ENCODE measurements around the gene ATOH8. TPM values are rescaled to one million over a fixed set of nuclear protein-coding genes. Genes with fewer than 3 reads are reported as not detected.

Gene ATOH8
- total RNA-seq, 1 experiment from 2014 or later, result 0.20 TPM

DNA sequence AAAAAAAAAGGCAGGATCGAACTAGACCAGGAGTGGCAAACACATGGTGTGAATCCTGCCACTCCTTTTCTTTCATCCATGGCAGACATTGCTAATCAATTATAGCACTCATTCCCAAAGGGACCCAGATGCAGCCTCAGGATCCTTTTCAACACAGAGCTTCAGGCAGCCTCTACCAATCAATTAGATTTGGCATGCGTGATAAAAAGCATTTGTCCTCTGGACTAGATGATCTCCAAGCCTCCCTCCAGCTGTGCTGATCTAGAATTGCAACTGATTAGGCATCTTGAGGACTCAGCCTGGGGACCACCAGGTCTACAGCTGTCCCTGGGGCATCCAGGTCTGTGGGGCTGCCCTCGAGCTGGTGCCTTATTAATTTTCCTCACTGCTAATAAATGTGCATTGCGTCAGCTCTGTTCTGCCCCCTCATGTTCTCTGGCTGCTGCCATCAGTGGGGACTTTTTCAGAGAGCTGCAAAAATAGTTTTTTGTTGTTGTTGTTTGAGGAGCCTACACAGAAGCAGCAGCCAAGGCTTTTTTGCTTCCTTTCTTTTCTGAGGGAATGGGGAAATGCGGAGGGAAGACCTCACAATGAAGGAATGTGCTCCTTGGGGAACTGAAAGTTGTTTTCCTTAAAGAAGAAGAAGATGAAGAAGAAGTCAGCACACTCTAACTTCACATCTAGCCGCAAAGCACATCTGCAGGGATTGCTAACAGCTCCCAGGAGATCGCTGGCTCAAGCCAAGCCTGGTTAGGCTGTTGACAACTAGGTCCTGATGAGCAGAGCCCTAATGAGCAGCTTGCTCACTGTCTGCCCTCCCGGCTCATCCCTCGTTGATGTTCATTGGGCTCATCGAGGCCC, 8.8 kb upstream of the ATOH8 start:
- Histone ChIP-seq H2BK12ac (ENCODE audit: insufficient read length, low read depth, low read length) (no peak overlapping the region), H4K8ac (replicated peaks; ENCODE audit: insufficient read length, low read depth, low read length) (no peak overlapping the region), H3K27me3 (ENCODE audit: insufficient read depth, low read length) (no peaks in the 10 kb centered on the region; the same call in 1 of the 2 replicates), H4K5ac (ENCODE audit: insufficient read length, low read depth, low read length) (no peak overlapping the region), H3K4me1 (ENCODE audit: insufficient read depth, low read length) (no peaks in the 10 kb centered on the region), H3K14ac (ENCODE audit: insufficient read depth, low read length) (no peak overlapping the region), H3K23ac (ENCODE audit: insufficient read length, low read depth, low read length) (no peak overlapping the region), H2BK15ac (ENCODE audit: low read depth, low read length) (no peak overlapping the region), H3K23me2 (ENCODE audit: insufficient read length, low read depth, low read length, poor library complexity, severe bottlenecking) (no peaks in the 10 kb centered on the region), H3K79me1 (ENCODE audit: insufficient read depth, low read depth, low read length, poor library complexity, severe bottlenecking) (no peaks in the 10 kb centered on the region), H3K4me2 (ENCODE audit: insufficient read depth, insufficient read length, low read length) (no peak overlapping the region), H3K18ac (ENCODE audit: insufficient read length, low read depth, low read length) (no peak overlapping the region), H3K9ac (ENCODE audit: extremely low read depth, insufficient read length, low read length) (no peak overlapping the region), H4K91ac (ENCODE audit: insufficient read length, low read depth, low read length) (no peak overlapping the region), H3K79me2 (ENCODE audit: insufficient read depth, low read length) (no peaks in the 10 kb centered on the region), H4K20me1 (ENCODE audit: control insufficient read depth, insufficient read depth, insufficient read length) (no peaks in the 10 kb centered on the region), H3K4ac (ENCODE audit: low read depth, low read length) (no peak overlapping the region), H3K9me3 (ENCODE audit: control insufficient read depth, low read depth, low read length) (no peaks in the 10 kb centered on the region), H2BK120ac (ENCODE audit: low read depth, low read length, poor library complexity, severe bottlenecking) (no peak overlapping the region), H3T11ph (ENCODE audit: low read length) (no peak overlapping the region), H2BK5ac (ENCODE audit: insufficient read length, low read length) (no peak overlapping the region), H2AFZ (ENCODE audit: low read length) (no peak overlapping the region), H3K56ac (ENCODE audit: insufficient read length, low read depth, low read length) (no peak overlapping the region), H2AK5ac (ENCODE audit: insufficient read length, low read length) (no peak overlapping the region), H2BK20ac (ENCODE audit: low read depth, low read length, poor library complexity, severe bottlenecking) (no peak overlapping the region), H3K27ac (ENCODE audit: insufficient read length, low read depth, low read length) (no peak overlapping the region)
- Mint-ChIP-seq H3K27me3 (ENCODE audit: low read depth) (peaks cover 86% of the 10 kb centered on the region), H3K36me3 (ENCODE audit: insufficient read depth in 1 of 3, low read depth in 3 of 3) (no peaks in the 10 kb centered on the region; a peak in 1 of 7 replicates), H3K9me3 (peaks cover 0 to under 1% of the 10 kb centered on the region in 2 experiments; a peak in 2 of 5 replicates), H3K4me1 (peaks cover 12 to 24% of the 10 kb centered on the region in 2 experiments), H3K4me3 (no peak overlapping the region), H3K27ac (no peak overlapping the region)
- WGBS (ENCODE audit: extremely low coverage, insufficient read length, low lambda C conversion rate), result no CpG with 5 or more reads among the region's 10 CpGs
- DNase-seq, result no peak
- TF ChIP-seq, protein P1, sequence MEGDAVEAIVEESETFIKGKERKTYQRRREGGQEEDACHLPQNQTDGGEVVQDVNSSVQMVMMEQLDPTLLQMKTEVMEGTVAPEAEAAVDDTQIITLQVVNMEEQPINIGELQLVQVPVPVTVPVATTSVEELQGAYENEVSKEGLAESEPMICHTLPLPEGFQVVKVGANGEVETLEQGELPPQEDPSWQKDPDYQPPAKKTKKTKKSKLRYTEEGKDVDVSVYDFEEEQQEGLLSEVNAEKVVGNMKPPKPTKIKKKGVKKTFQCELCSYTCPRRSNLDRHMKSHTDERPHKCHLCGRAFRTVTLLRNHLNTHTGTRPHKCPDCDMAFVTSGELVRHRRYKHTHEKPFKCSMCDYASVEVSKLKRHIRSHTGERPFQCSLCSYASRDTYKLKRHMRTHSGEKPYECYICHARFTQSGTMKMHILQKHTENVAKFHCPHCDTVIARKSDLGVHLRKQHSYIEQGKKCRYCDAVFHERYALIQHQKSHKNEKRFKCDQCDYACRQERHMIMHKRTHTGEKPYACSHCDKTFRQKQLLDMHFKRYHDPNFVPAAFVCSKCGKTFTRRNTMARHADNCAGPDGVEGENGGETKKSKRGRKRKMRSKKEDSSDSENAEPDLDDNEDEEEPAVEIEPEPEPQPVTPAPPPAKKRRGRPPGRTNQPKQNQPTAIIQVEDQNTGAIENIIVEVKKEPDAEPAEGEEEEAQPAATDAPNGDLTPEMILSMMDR (conservative IDR thresholded peaks at IDR 0.05), result no peak
